ENCODE data around the gene KLF3.
"Not testable (repeated sequence)": the region's sequence is repeated elsewhere in the genome, so short reads cannot be mapped to it uniquely, and the experiment has no call there.

KLF3 gene

GRCh38 chr4:38663801-38664705 lies at the start of gene KLF3:
KLF3 (plus strand) TSS chr4:38664199; CDS start chr4:38680626, 16,427 bp downstream.
- peak; percentile 24 for DNase-seq

DNA sequence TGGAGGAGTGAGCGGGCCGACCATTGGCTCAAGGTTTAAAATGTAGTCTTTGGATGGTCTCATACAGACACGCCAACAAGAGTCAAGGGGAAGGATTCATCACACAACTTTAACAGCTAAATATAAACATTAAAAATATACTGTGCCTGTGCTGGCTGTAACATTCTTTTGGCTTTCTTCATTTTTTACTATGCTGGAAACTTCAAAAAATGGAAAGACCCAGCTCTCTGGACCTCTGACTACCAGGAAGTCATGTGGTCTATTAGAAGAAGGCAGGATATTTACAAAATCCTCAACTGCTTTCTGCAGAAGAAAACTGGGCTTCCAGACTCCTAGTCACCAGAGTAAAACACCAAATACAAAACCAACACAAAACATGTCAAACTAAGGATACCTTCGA lies 49.8 kb upstream of the KLF3 start:
- DNase-seq, result no peak

GRCh38 chr4:38615847-38616246 lies 48.2 kb upstream of the KLF3 start:
- DNase-seq, result no peak

- no peak for DNase-seq
These were observed 45.5 kb upstream of the KLF3 start for GRCh38 chr4:38618505-38618904.

- no peak for DNase-seq
These were observed 44.7 kb upstream of the KLF3 start for GRCh38 chr4:38619316-38619715.

GRCh38 chr4:38620065-38620464 lies 43.9 kb upstream of the KLF3 start:
- DNase-seq, result no peak

DNA sequence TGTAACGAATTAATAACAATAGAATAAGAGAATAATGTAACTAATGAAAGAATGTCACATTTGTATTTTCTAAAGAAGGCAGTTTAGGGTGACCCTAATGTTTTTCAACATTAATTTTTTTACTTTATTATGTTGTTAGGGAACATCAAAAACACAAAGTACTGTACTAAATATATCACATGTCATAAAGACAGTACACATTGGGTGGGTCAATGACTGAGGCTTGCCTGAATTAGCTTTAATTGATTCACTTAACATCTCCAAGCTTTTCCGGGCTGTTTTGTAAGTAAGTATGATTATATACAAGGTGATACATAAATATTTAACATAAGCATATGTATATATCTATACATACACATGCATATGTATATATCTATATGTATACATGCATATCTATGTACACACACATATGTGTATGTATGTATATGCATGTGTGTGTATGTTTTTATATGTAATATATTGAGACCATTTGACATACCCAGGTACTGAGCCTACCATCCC lies 43.4 kb upstream of the KLF3 start:
- DNase-seq, result no peak

DNA sequence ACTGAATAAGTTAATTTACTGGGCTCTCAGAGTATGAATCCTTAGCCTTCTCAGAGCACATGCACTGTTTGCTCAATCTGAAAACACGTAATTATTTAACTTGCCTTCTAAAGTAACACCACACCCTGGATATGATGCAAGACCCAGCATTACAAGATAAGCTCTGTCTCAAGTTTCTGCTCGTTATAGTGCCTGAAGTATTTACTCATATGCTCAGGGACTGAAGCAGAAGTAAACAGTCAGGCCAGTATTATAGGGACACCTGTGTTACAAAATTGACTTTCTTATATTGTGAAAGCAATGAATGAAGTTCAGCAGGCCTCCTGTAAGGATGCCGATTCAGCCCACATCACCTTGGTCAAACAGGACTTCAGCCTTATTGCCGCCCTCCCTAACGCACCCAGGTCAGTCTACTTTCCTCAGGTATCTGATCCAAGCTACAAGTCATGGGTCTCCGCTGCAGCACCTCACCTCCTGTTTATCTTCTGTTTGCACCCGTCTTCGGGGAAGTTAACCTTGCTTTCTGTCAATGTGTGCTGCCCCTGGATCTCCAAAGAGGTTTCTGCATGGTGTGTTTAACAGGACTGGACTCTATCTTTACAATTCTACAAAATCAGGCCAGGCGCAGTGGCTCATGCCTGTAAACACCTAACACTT lies 42.8 kb upstream of the KLF3 start:
- DNase-seq, result peak; percentile 58

DNA sequence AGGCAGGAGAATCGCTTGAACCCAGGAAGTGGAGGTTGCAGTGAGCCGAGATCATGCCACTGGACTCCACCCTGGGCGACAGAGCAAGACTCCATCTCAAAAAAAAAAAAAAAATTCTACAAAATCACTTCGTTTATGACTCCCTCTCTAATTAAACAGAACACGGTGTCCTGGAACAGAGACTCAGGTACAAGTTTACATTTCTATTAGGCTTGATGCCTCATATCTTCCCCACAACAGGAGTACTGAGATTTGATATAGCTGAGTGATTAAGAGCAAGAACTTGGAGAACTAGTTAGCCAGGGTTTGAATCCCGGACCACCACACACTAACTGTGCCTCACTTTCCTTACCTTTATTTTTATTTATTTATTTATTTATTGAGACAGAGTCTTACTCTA lies 42.2 kb upstream of the KLF3 start:
- DNase-seq, result no peak

DNA sequence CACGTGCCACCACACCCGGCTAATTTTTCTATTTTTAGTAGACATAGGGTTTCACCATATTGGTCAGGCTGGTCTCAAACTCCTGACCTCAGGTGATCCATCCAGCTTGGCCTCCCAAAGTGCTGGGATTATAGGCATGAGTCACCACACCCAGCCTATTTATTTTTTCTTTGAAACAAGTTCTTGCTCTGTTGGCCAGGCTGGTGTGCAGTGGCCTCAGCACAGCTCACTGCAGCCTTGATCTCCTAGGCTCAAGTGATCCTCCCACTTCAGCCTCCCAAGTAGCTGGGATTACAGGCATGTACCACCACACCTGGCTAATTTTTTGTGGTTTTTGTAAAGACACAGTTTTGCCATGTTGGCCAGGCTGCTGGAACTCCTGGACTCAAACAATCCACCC lies 41.7 kb upstream of the KLF3 start:
- DNase-seq, result not testable (repeated sequence)

DNA sequence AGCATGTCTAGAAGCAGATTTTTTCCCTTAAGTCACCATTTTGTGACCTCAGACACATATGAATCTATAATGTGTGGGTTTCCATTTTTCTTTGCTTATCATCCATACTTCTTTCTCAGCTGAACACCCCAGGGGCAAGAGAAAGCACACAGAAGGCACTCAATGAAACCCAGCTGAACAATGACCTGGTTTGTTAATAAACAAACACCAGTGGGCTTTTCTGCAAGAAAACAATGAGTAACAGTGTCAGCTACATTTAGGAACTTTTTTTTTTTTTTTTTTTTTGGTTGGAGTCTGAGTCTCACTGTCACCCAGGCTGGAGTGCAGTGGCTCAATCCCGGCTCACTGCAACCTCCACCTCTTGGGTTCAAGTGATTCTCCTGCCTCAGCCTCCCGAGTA lies 40.7 kb upstream of the KLF3 start:
- DNase-seq, result no peak

DNA sequence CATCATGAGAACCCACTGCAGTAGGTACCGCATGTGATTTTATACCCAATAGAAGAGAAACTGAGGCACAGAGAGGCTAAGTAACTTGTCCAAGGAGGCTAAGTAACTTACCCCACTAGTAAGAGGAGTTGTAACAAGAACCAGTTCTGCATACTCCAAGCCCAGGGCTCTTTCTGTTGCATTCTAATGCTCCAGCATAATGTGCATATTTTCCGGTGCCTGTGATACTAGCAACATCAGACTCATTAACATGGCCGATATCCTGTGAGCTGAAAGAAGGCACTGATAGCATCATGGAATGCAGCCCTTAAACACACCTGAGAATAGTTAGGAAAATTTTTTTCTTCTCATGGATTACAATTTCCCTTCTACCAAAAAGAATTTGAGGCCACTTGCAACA lies 39.7 kb upstream of the KLF3 start:
- DNase-seq, result no peak

GRCh38 chr4:38625508-38625907 lies 38.5 kb upstream of the KLF3 start:
- DNase-seq, result no peak

GRCh38 chr4:38626901-38627444 lies 37.0 kb upstream of the KLF3 start:
- not testable (repeated sequence) for DNase-seq

DNA sequence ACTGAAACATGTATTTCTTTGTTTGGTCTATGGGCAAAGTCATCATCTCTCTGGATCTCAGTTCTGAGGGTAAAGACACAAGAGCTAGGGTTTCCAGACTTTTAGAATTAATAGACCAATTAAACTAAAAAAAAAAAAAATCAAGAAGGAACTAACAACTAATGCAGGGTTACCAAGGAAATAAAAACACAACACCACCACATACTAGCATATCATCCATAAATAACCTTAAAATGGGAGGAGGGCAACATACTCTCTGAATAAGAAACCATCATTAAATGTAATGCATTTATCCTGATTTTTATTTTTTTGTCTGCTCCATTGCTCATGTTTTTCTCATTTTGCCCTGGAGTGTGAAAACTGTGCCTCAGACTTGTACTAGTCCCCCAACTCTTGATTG lies 33.5 kb upstream of the KLF3 start:
- no peak for DNase-seq

DNA sequence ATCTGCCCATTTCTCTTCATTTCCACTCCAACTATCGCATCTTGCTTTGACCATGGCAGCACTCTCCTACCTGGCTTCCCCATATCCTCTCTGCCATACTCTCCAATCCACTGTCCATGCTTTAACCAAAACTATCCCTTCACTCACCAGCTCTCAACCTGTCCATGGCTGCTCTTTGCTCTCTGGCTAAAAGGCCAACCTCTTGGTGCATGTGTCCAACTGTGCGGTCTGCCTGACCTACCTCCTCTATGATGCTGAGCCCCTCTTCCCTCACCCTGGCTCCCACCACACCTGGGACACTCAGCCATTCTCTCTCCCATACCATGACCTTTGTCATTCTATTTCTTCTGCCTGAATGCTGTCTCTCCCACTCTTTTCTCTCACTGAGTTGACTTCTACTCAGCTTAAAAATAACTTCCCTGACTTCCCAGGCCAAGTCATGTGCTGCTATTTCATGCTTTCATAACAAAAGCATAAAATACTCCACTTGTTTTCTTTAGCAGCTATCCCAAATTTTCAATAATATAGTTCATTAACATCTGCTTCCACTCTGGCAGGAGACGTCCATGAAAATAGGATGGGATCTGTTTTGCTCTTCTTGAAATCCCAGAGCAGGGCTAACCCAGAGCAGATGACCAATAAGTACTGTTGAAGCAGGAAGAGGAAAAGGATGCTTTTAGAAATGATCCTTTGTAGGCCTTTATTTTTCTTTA lies 29.8 kb upstream of the KLF3 start:
- no peak for DNase-seq

GRCh38 chr4:38639242-38639641 lies 24.8 kb upstream of the KLF3 start:
- DNase-seq, result no peak

GRCh38 chr4:38641811-38642210 lies 22.2 kb upstream of the KLF3 start:
- DNase-seq, result no peak

- DNase-seq, result no peak
These were observed 19.8 kb upstream of the KLF3 start for GRCh38 chr4:38644201-38644600.

- no peak for DNase-seq
These were observed 16.7 kb upstream of the KLF3 start for GRCh38 chr4:38647101-38647819.

DNA sequence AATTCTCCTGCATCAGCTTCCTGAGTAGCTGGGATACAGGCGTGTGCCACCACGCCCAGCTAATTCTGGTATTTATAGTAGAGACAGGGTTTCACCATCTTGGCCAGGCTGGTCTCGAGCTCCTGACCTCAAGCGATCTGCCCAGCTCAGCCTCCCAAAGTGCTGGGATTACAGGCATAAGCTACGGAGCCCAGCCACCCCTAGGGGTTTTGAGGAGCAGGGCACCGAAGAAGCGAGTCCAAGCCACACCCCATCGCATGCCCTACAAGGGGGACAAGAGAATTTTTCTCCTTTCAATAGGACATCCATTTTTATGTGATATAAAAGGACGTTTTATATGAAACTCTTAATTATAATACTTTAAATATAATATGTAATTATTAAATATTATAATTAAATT lies 13.9 kb upstream of the KLF3 start:
- no peak for DNase-seq

DNA sequence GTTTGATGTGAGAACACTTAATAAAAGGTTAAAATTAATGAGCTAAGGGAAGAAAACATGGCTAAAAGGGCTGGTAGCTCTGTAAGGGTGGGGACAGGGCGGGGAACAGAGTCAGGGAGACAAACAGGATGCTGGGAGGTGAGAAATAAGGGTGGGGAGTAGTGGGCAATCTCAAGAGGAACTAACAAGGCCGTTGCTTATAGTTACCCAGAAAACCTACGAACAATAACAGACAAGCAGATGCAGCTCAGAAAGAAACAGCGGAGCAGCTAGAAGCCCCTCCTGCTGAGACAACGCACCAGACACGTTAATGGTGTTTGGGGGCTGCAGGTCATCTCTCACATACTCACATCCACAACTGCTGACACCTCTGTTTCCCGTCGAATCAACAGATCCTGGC lies 9.7 kb upstream of the KLF3 start:
- DNase-seq, result no peak

DNA sequence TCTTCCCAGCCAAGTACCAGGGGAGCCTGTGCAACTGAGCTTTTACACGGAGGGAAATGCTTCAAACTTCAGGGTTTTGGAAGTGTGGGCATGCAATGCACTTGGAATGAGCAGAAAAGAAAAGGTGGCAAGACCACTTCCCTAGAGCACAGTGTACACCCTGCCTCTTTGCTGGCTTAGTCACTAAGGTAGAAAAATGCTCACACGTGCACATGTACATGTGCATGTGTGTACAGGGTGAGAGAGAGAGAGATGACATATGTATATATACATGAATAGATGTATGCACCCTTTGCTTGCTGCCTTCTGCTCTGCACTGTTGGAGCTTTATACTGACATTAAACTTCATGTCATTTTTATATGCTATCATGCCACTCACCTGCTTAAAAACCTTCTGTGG lies 7.9 kb upstream of the KLF3 start:
- no peak for DNase-seq
